ENCODE data around the gene ADGB. TPM values are rescaled to one million over a fixed set of nuclear protein-coding genes. Genes with fewer than 3 reads are reported as not detected.

The ADGB gene
- total RNA-seq, 1 experiment from 2014 or later = not detected

DNA sequence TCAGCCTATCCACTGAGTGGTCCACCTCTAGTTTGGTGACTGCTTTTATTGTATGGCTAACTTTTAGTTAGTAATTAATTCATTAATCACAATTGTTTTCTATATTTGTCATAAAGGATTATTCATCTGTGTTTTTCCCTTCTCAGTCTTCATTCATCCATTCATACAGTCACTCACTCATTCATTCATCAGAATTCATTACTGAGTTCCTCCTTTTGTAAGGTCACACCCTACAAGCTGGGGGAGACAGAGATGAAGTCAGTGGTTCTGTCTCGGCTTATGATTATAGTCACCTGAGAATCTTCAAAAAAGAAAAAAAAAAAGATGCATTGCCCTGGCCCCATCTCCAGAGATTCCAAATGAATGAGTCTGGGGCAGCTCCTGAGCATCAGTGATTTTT, 257.1 kb downstream of the ADGB start:
- no peaks in the 10 kb centered on the region for H4K20me1 ChIP-seq (ENCODE audit: insufficient read depth)
- no peak overlapping the region for H3K4me2 ChIP-seq (ENCODE audit: low read length)
- H2AFZ ChIP-seq (ENCODE audit: low read depth, low read length, poor library complexity, severe bottlenecking) = no peak overlapping the region
- intact Hi-C loops (cut with micrococcal nuclease) = loop anchor here (2.0 to 10.0 kb wide), 2 partner anchors 369 to 429 kb away; no protein-coding TSS in a partner anchor
- no peak overlapping the region for H3K4me3 ChIP-seq (replicated peaks in 1 of 2; ENCODE audit: low read depth in 1 of 2, low read length in 2 of 2)
- H3K9me2 ChIP-seq (ENCODE audit: insufficient read depth) = no peaks in the 10 kb centered on the region
- H3K36me3 ChIP-seq (ENCODE audit: control insufficient read depth in 1 of 2, insufficient read depth in 2 of 2, low read length in 2 of 2) = no peaks in the 10 kb centered on the region
- H3K9ac ChIP-seq (ENCODE audit: low read length) = no peak overlapping the region
- RAD21 ChIA-PET (ENCODE audit: low non-redundant PET in 1 of 2, low total read pairs in 2 of 2, uncharacterized antibody in 2 of 2, unreplicated experiment in 2 of 2) = no interaction called here
- peaks cover 0 to 5% of the 10 kb centered on the region in 2 experiments; a peak in 2 of 4 replicates for H3K4me1 ChIP-seq (ENCODE audit: control insufficient read depth in 1 of 2, insufficient read depth in 2 of 2, low read length in 2 of 2)
- no TSS peak for BruUV-seq (replicated peaks)
- POLR2A ChIA-PET = no interaction called here
- no peaks in the 10 kb centered on the region for H3K79me2 ChIP-seq (ENCODE audit: insufficient read depth, low read length)
- ATAC-seq (no peak), DNase-seq (ENCODE audit: low read depth, low spot score) (no peak)
- H3K27me3 ChIP-seq (ENCODE audit: insufficient read depth, low read length) = no peaks in the 10 kb centered on the region
- H3K27ac ChIP-seq (ENCODE audit: low read depth, low read length) = no peak overlapping the region
- no peaks in the 10 kb centered on the region for H3K9me3 ChIP-seq (ENCODE audit: control insufficient read depth in 1 of 2, insufficient read depth in 1 of 2, low read depth in 1 of 2, low read length in 2 of 2)
- CTCF ChIA-PET = no interaction called here
- no peak for TF ChIP-seq CBX3 (IDR thresholded peaks at IDR 0.05; ENCODE audit: low read depth)
- no peak for TF ChIP-seq CEBPB (IDR thresholded peaks at IDR 0.05; ENCODE audit: low read depth)
- TF ChIP-seq ZFX (IDR thresholded peaks at IDR 0.05) = no peak
- no peak for TF ChIP-seq EGR1 (IDR thresholded peaks at IDR 0.05; ENCODE audit: low read depth)
- no peak for TF ChIP-seq SIN3A (IDR thresholded peaks at IDR 0.05; ENCODE audit: low read depth)
- no peak for TF ChIP-seq REST (IDR thresholded peaks at IDR 0.05; ENCODE audit: low read depth)
- TF ChIP-seq, protein P1, sequence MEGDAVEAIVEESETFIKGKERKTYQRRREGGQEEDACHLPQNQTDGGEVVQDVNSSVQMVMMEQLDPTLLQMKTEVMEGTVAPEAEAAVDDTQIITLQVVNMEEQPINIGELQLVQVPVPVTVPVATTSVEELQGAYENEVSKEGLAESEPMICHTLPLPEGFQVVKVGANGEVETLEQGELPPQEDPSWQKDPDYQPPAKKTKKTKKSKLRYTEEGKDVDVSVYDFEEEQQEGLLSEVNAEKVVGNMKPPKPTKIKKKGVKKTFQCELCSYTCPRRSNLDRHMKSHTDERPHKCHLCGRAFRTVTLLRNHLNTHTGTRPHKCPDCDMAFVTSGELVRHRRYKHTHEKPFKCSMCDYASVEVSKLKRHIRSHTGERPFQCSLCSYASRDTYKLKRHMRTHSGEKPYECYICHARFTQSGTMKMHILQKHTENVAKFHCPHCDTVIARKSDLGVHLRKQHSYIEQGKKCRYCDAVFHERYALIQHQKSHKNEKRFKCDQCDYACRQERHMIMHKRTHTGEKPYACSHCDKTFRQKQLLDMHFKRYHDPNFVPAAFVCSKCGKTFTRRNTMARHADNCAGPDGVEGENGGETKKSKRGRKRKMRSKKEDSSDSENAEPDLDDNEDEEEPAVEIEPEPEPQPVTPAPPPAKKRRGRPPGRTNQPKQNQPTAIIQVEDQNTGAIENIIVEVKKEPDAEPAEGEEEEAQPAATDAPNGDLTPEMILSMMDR (IDR thresholded peaks at IDR 0.05 in 2 of 3, conservative IDR thresholded peaks at IDR 0.05 in 1 of 3; ENCODE audit: borderline replicate concordance in 1 of 3, insufficient read depth in 1 of 3, low read depth in 2 of 3, low read length in 2 of 3) = no peak
- TF ChIP-seq RAD21 (IDR thresholded peaks at IDR 0.05; ENCODE audit: low read depth) = no peak
- no peak for TF ChIP-seq EZH2 (IDR thresholded peaks at IDR 0.05)
- TF ChIP-seq ELF1 (IDR thresholded peaks at IDR 0.05; ENCODE audit: borderline replicate concordance, low read depth) = no peak
- no peak for TF ChIP-seq ATF3 (IDR thresholded peaks at IDR 0.05)
- no peak for TF ChIP-seq ZNF274 (IDR thresholded peaks at IDR 0.05; ENCODE audit: low read depth, low read length)
- no peak for TF ChIP-seq TCF7L2 (IDR thresholded peaks at IDR 0.05; ENCODE audit: borderline replicate concordance, extremely low read depth, insufficient read depth, insufficient read length)
- TF ChIP-seq SP1 (IDR thresholded peaks at IDR 0.05; ENCODE audit: low read depth) = no peak
- no peak for TF ChIP-seq SRF (IDR thresholded peaks at IDR 0.05; ENCODE audit: low read depth)
- no peak for TF ChIP-seq POLR2A (IDR thresholded peaks at IDR 0.05; ENCODE audit: borderline replicate concordance, extremely low read depth, insufficient read depth, insufficient read length)

All from HCT116 (cell line).